Left ventricle myocardium inferior (tissue), 1 donor: ENCODE measurements around the gene ART1. TPM values are rescaled to one million over a fixed set of nuclear protein-coding genes. Genes with fewer than 3 reads are reported as not detected.
"Not testable (repeated sequence)": the region's sequence is repeated elsewhere in the genome, so short reads cannot be mapped to it uniquely, and the experiment has no call there.

Experiments
- DNase-seq: peaks from one replicate; pipeline ENCODE4 v3.0.0-alpha.2; 2020
- H3K27ac ChIP-seq: fragments of 200-600 bp; replicated peaks from 2 replicates; pipeline ENCODE4 v1.8.0; 2021
- H3K27me3 ChIP-seq: fragments of 200-600 bp; 2 replicates; pipeline ENCODE4 v1.8.0; 2021; ENCODE audit warnings: low read depth
- H3K36me3 ChIP-seq: fragments of 200-600 bp; 2 replicates; pipeline ENCODE4 v1.8.0; 2021
- H3K4me1 ChIP-seq: fragments of 200-600 bp; 2 replicates; pipeline ENCODE4 v1.8.0; 2021
- H3K4me3 ChIP-seq: fragments of 200-600 bp; 2 replicates; pipeline ENCODE4 v1.8.0; 2021; ENCODE audit warnings: mild to moderate bottlenecking, moderate library complexity
- H3K9me3 ChIP-seq: fragments of 200-600 bp; replicated peaks from 2 replicates; pipeline ENCODE4 v1.8.0; 2021
- CTCF ChIP-seq: fragments of 200-600 bp; IDR thresholded peaks from 2 replicates; pipeline ENCODE4 v1.8.0; 2021; ENCODE audit warnings: antibody characterized with exemption, mild to moderate bottlenecking, borderline replicate concordance
- intact Hi-C: fragments of 100-400 bp; cut with micrococcal nuclease; formaldehyde crosslinking; loops from one replicate; pipeline ENCODE4 v1.11.0; 2022
- total RNA-seq: library from RNA; stranded (reverse); fragmentation: NEBNext Ultra II Directional; extraction: Animal tissue kit (Norgen Biotek cat#: 25700); gene quantifications from one replicate; pipeline ENCODE4 v1.2.1, GENCODE V29; 2021
- donor health status: DM: no; HTN: yes; CAD: no; lungs with severe emphysema.

The ART1 gene
- total RNA-seq, 1 donor from 2014 or later = 0.58 TPM

DNA sequence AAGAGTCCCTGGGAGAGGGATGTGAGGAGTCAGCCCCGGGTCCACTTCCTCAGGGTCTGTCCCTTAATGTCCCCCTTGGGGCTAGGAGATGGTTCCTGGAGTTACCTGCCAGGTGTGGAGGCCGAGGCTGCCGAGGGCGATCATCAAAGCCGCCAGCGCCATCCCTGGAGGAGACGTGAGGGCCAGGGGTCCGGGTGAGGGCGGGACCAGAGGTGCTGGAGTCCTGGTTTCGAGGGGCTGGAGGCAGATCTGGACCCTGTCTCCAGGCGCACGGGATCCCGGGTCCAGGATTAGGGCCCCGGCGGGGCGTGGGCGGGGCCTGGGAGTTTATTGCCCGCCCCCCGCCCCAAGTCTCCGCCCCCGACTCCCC, 3.2 kb upstream of the ART1 start, which contains the start of gene ART5:
Gene ART5 (minus strand): TSS at position 292 of the 370 bp plus-strand sequence. CDS start 130 bp downstream, at position 162.
- no peak for TF ChIP-seq CTCF
- H3K36me3 ChIP-seq = no peaks in the 10 kb centered on the region
- peak within 1 kb of the TSS; percentile 92 for H3K27ac ChIP-seq
- H3K4me3 ChIP-seq = peak within 1 kb of the TSS; percentile 81
- no peak for DNase-seq
- H3K9me3 ChIP-seq = no peaks in the 10 kb centered on the region
- H3K27me3 ChIP-seq = peaks cover 4% of the 10 kb centered on the region
- H3K4me1 ChIP-seq = peaks cover 39% of the 10 kb centered on the region
- intact Hi-C loops = no loop called here

DNA sequence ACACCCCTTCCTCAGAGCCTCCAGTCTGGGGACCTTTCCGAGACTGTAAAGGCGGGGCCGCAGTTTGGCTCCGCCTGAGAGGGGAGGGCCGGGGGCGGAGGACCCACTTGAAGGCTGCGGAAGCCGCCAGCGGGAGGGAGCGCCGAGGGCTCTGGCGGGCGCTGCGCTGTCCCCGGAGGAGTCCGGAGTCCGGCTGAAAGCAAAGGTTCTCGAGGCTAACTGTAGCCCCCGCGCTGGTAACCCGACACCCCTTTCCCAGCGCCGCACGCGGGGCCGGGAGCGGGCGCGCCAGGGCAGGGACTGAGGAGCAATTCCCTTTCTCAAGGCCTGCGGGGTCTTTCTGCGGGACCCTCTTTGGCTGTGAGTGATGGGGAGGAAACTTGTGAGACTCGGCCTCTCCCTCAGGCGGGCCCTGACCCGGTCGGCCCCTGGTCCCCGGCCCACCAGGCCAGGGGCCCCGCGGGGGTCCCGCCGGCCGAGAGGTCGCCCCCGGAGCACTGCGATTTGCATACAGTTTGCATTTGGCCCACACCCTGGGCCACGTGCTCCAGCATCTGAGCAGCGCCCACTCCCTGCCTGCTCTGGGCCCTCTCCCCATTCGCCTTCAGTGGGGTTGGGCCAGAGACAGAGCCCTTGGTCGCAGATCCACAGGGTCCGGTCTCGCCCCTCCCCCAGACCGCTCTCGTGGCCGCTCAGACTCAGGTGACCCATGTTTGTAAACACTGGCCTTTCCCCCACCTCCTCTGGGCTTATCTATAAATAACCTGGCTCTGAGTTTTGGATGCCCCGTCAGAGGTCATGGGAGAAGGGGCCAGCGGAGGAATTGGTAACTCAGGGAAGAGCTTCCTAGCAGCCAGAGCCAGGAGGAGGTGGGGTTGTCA, 2.6 kb upstream of the ART1 start:
- Histone ChIP-seq H3K27ac (peak overlapping the region; percentile 92), H3K9me3 (no peaks in the 10 kb centered on the region), H3K4me1 (peaks cover 39% of the 10 kb centered on the region), H3K4me3 (peak overlapping the region; percentile 81), H3K27me3 (peaks cover 4% of the 10 kb centered on the region), H3K36me3 (no peaks in the 10 kb centered on the region)
- intact Hi-C loops = no loop called here
- DNase-seq = peak; percentile 87
- no peak for TF ChIP-seq CTCF

DNA sequence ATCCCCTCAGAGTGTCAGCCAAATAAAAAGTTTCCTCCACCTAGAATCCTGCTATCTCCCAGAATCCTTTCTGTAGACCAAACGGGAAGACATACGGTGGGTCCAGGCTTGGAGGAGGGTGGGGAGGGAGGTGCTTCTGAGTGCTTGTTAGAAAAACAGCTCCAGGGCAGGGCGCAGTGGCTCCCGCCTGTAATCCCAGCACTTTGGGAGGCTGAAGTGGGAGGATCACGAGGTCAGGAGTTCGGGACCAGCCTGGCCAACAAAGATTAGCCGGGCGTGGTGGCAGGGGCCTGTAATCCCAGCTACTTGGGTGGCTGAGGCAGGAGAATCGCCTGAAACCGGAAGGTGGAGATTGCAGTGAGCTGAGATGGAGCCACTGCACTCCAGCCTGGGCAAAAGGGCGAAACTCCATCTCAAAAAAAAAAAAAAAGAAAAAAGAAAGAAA, 1.8 kb upstream of the ART1 start:
- DNase-seq, H3K36me3 ChIP-seq, intact Hi-C loops, H3K27me3 ChIP-seq, H3K9me3 ChIP-seq: not testable (repeated sequence)
- H3K4me1 ChIP-seq = peaks cover 39% of the 10 kb centered on the region
- peak overlapping the region; percentile 81 for H3K4me3 ChIP-seq
- peak overlapping the region; percentile 92 for H3K27ac ChIP-seq

DNA sequence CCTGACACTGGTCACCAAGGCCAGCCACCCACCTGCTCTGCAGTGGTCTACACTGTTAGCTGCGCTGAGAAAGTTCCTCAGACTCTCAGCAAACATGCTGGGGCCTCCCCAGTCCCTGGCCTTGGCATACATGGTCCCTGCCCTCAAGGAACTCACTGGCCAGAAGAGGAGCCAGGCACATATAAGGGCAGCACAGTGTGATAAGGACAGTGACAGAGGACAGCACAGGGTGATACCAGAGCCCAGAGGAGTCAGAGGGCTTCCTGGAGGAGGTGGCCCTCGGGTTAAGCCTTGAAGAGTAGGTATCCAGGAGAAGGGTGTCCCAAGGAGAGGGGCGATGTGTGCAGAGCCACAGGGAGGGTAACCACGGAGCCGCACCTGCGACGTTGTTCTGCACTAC, 624 bp downstream of the ART1 start:
- DNase-seq = no peak
- H3K27ac ChIP-seq = peak overlapping the region; percentile 92
- TF ChIP-seq CTCF = no peak
- H3K9me3 ChIP-seq = no peaks in the 10 kb centered on the region
- H3K4me3 ChIP-seq = peak overlapping the region; percentile 42
- H3K36me3 ChIP-seq = no peaks in the 10 kb centered on the region
- peaks cover 39% of the 10 kb centered on the region for H3K4me1 ChIP-seq
- H3K27me3 ChIP-seq = peaks cover 9% of the 10 kb centered on the region
- intact Hi-C loops = no loop called here

- peaks cover 20% of the 10 kb centered on the region for H3K4me1 ChIP-seq
- H3K9me3 ChIP-seq, H3K27ac ChIP-seq, H3K36me3 ChIP-seq, H3K4me3 ChIP-seq, DNase-seq, H3K27me3 ChIP-seq, intact Hi-C loops: not testable (repeated sequence)
Observed at GRCh38 chr11:3648843-3649242, 3.9 kb downstream of the ART1 start.

- H3K36me3 ChIP-seq, DNase-seq, intact Hi-C loops, H3K9me3 ChIP-seq, H3K4me3 ChIP-seq, H3K27me3 ChIP-seq, H3K27ac ChIP-seq: not testable (repeated sequence)
- peaks cover 15% of the 10 kb centered on the region for H3K4me1 ChIP-seq
Observed at GRCh38 chr11:3649374-3649773, 4.4 kb downstream of the ART1 start.

DNA sequence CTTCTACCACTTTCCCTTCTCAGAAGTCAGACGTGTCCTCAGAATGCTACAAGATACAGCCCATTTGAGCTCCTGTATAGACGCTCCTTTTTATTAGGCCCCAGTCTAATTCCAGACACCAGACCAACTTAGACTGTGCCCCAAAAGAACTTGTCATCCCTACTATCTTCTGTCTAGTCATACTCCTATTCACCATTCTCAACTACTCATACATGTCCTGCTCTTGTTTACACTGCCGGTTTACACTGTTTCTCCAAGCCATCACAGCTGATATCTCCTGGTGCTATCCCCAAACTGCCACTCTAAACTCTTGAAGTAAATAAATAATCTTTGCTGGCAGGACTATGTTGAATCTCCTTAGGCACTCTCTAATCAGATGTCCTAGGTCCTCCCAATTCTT, 7.6 kb downstream of the ART1 start:
- DNase-seq, H3K4me1 ChIP-seq, intact Hi-C loops, H3K4me3 ChIP-seq, H3K27ac ChIP-seq, H3K27me3 ChIP-seq, H3K36me3 ChIP-seq, H3K9me3 ChIP-seq: not testable (repeated sequence)
